ENCODE measurements around the gene SH2B3. TPM values are rescaled to one million over a fixed set of nuclear protein-coding genes. Genes with fewer than 3 reads are reported as not detected.
"Not testable (repeated sequence)": the region's sequence is repeated elsewhere in the genome, so short reads cannot be mapped to it uniquely, and the experiment has no call there.

SH2B3 gene
- total RNA-seq, 1 donor from 2014 or later = 11.3 TPM

DNA sequence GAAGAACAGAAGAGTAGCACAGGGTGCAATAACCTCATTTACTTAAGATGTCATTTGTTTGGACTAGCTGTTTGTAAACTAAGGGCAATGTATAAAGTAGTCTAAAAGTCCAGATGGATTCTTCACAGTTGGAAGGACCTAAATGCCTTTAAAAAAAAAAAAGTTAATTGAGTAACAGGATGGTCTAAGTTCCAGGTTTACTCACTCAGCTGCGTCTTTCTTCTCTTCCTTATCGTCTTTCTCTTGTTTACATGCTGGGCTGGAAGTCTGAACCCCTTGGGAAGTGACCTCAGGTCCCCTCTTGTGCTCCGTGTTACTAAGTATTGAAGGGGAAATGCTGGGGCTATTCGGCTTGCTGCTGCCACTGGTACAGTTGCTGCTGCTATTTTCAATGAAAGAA lies 82.5 kb downstream of the SH2B3 start:
- no peaks in the 10 kb centered on the region for H3K4me1 Mint-ChIP-seq
- no peaks in the 10 kb centered on the region for H3K9me3 Mint-ChIP-seq
- no peak for TF ChIP-seq CTCF (conservative IDR thresholded peaks at IDR 0.05)
- no peak overlapping the region for H3K27ac Mint-ChIP-seq (ENCODE audit: unreplicated experiment)
- H3K4me3 Mint-ChIP-seq = no peak overlapping the region
- H3K36me3 Mint-ChIP-seq (ENCODE audit: low read depth) = peaks cover 6% of the 10 kb centered on the region
- no peaks in the 10 kb centered on the region for H3K27me3 Mint-ChIP-seq (ENCODE audit: low read depth)
- no peak for DNase-seq (ENCODE audit: low read depth, low spot score)

- no peak overlapping the region for H3K27ac Mint-ChIP-seq (ENCODE audit: unreplicated experiment)
- no peak for TF ChIP-seq CTCF (conservative IDR thresholded peaks at IDR 0.05)
- DNase-seq (ENCODE audit: low read depth, low spot score) = no peak
- no peaks in the 10 kb centered on the region for H3K4me1 Mint-ChIP-seq
- H3K27me3 Mint-ChIP-seq (ENCODE audit: low read depth) = no peaks in the 10 kb centered on the region
- H3K9me3 Mint-ChIP-seq = no peaks in the 10 kb centered on the region
- H3K36me3 Mint-ChIP-seq (ENCODE audit: low read depth) = peaks cover 6% of the 10 kb centered on the region
- H3K4me3 Mint-ChIP-seq = no peak overlapping the region
These were observed 83.1 kb downstream of the SH2B3 start for GRCh38 chr12:111488798-111489197.

GRCh38 chr12:111492979-111493378 lies 87.3 kb downstream of the SH2B3 start:
- H3K27ac Mint-ChIP-seq (ENCODE audit: unreplicated experiment); H3K27me3 Mint-ChIP-seq (ENCODE audit: low read depth); H3K4me1 Mint-ChIP-seq; H3K4me3 Mint-ChIP-seq; H3K9me3 Mint-ChIP-seq; DNase-seq (ENCODE audit: low read depth, low spot score): not testable (repeated sequence)
- peaks cover 22% of the 10 kb centered on the region for H3K36me3 Mint-ChIP-seq (ENCODE audit: low read depth)

DNA sequence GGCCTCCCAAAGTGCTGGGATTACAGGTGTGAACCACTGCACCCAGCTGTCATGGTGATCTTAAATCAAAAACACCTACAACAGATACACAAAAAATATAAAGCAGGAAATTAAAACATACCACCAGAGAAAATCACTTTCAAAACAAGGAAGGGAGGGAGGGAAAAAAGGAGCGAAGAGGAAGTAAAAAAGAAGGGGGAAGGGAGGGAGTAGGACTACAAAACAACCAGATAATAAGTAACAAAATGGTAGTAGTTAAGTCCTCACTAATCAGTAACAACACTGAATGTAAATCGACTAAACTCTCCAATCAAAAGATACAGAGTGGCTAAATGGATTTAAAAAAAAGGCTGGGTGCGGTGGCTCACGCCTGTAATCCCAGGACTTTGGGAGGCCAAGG lies 89.0 kb downstream of the SH2B3 start:
- Mint-ChIP-seq H3K27ac (ENCODE audit: unreplicated experiment) (no peak overlapping the region), H3K4me1 (no peaks in the 10 kb centered on the region), H3K4me3 (no peak overlapping the region), H3K27me3 (ENCODE audit: low read depth) (no peaks in the 10 kb centered on the region), H3K9me3 (peaks cover 7% of the 10 kb centered on the region), H3K36me3 (ENCODE audit: low read depth) (peaks cover 30% of the 10 kb centered on the region)
- no peak for TF ChIP-seq CTCF (conservative IDR thresholded peaks at IDR 0.05)
- DNase-seq (ENCODE audit: low read depth, low spot score) = no peak

Other genes with a start within 250 kb of the SH2B3 start
- 34.2 and 34.8 TPM in 2 replicates for gene PHETA1, start 36.8 kb upstream of the SH2B3 start, total RNA-seq
- gene ATXN2, start 193.4 kb downstream of the SH2B3 start, total RNA-seq = 69.2 and 71.0 TPM in 2 replicates